GM15510 (cell line): ENCODE measurements around the gene CADPS.

Source experiments
- POLR2A ChIP-seq: IDR thresholded peaks from 3 replicates; pipeline ENCODE4 v1.6.1; 2011; ENCODE audit warnings: borderline replicate concordance; ENCODE audit not compliant: insufficient read length; ENCODE audit errors: extremely low read depth

CADPS gene

DNA sequence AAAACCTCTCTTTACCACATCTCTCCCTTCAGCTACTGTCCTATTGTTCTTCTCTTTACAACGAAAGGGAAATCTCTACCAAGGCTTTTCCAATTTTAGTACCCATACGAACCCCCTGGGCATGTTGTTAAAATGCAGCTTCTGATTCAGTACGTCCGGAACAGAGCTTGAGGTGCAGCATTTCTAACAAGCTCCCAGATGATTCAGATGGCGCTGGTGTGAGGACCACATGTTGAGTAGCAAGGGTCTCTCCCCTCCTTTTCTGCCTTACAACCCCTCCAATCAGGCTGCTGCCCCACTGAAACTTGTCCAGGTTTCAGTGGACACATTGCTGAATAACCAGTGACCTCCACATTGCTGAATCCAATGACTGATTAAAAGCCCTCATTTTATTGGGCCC lies 324.8 kb downstream of the CADPS start:
- TF ChIP-seq POLR2A, result no peak

DNA sequence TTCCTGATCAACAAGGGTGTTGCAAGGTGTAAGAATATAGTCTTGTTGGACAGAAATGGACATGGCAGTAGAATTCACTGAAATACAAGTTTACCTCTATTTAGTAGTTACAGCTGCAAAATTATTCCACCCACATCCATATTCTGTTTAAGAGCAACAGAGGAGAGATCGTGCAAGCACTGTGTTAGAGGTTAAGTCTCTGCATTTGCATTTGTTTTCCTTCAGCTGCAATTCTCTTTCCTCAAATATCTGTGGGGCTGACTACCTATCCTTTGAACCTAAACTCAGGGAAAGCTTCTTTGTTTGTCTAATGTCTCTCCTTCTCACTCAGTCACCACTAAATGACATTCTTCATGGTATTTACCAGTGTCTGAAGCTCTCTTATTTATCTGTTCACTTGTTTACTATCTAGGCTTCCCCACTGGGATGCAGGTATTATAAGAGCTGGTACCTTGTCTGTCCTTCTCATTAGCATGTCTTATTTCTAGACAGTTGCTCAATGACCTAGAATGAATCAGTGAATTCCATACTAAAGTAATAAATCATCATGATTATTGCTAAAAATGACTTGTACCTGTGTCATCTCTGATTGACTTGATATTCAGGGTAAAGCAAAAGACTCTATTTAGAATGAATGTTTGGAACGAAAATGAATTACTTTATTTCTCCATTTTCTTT lies 326.5 kb downstream of the CADPS start:
- no peak for TF ChIP-seq POLR2A

DNA sequence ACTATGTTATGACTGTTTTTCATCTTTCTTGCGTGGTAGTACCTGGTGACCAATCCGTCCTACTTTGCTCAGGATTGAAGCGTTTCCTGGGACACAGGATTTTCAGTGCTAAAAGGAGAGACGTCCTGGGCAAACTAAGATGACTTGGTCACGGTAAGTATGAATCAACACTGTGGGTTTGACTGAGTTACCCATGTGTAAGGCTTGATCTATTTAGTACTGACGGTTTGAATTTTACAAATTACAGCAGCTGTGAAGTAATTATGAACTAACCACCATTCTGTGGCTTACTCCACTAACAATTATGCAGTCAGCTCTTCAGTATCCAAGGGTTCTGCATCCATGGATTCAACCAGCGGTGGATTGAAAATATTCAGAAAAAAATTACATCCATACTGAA lies 328.9 kb downstream of the CADPS start:
- no peak for TF ChIP-seq POLR2A

DNA sequence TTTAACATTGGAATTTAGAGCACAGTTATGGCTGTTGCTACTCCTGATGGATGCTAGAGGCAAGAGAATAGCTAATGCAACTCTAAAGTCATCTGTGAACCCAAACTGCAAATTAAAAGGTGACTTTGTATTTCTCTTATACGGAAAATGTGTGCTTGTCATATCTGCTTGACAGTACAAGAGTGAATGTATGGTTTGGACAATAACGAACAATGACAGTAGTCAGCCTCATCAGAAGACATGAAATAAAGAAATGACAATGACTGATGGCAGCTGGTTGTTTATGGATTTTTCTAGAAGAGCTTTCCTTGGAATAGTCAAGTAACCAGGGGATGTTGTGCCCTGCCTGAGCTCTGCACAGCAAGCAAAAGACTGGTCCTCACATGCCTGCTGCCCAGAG lies 333.0 kb downstream of the CADPS start:
- no peak for TF ChIP-seq POLR2A

DNA sequence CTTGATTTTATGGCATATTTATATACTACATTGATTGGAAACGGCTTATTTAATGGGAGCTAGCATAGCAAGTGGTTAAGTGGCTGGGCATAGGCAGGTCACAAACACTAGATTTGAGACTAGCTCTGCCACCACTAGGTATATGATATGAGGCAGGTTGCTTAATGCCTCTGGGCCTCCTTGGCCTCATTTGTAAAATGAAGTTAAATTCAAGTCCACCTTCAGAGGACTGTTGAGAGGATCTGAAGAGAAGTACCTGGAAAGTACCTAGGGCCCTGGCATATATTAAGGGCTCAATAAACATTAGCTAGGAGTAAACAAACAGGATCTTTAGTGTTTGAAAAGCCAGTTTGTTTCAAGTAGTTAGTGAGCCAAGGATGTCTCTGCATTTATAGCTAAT lies 335.5 kb downstream of the CADPS start:
- no peak for TF ChIP-seq POLR2A

DNA sequence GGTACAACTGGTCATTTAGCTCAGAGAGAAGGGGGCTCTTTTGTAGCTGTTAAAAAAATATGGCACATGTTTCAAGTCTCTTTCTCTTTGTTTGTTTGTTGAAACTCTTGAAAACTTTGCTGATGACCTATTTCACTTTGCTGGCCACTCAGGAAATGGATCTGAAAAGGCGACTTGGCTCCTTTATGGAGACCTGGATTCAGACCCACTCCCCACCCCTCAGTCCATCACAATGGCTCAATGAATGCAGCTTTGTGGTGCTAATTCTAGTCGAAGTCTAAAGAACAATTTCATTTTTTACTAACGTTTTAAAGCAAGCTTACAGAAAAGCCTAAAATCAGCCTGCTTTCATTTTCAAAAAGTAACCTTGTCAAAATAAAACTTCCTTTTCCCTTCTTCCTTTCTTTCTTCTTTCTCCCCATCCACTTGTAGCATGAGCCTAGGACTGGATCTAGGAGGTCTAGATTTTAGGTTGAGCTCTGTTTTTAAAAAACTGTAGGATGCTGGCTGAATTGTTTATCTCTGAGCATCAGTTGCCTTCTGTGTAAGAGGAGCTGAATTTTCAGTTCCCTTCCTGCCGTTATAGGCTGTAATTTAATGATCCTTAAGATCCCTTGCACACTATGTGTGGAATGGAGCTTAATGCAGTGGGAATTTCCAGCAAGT lies 336.4 kb downstream of the CADPS start:
- TF ChIP-seq POLR2A, result no peak

DNA sequence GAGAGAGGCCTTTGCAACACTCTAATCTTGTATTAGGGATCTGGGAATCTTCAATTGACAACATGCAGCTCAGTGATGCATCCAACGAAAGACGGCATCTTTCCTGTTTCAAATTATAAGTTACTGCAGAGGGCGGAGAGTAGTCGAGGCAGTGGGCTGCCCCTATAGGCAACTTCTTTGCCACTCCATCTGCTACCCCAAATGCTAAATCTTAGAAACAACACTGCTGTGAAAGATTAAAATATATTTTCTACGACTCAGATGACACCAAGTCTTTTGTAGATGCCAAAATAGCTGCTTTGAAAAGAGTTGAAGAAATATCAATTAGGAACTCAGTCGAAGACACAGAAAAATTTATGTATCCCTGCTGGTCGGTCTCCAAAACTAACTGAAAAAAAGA lies 340.9 kb downstream of the CADPS start:
- TF ChIP-seq POLR2A, result no peak

DNA sequence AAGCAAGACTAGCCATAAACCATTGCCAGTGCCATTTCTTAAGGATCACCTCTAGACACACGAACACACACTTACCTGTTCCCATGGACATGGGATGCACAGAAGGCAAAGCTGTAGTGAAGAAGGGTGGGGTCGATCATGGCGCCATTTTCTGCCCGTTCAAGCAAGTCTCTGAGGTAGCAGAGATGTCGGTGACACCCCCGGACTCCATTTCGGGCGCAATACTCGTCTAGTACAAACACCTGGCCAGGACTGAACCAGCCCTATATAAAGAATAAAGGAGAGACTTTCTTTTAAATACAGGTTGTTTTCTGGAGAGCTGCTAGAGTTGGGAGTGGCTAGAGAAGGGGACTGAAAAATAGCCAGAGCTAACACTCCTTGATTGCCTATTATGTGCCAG lies 342.4 kb downstream of the CADPS start:
- TF ChIP-seq POLR2A, result no peak

DNA sequence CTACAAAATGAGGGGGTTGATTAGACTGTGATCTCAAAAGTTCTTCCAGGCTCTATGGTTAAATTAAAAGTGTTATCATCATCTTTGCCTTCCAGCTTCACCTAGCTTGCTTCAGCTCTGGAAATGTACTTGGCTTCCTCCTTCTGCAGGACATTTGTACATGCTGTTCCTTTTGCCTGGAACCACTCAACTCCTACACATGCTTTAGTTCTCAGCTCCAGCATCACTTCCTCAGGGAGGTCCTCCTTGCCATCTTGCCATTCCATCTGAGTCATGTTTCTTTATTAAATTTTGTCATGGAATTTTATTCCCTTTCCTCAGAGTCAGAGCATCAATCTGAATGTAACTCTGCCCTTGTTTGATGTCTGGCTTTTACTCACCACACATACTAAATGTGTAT lies 343.2 kb downstream of the CADPS start:
- no peak for TF ChIP-seq POLR2A

DNA sequence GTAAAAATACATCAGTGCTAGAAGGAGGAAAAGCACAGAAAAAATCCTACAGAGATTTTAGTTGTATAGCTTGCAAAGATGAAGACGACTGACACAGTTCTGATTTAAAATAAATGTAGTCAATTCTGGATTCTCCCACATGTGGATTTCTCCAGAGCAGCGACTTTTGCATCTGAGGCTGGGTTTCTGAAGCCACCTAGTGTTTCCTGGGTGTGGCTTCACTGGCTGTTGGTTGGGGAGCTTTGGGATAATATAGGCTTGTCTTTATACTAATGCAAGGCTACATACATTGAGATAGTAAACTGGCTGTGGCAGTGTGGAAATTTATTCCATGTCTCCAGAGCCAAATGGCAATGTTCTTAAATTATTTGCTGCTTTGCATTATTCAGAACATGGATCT lies 343.7 kb downstream of the CADPS start:
- no peak for TF ChIP-seq POLR2A

DNA sequence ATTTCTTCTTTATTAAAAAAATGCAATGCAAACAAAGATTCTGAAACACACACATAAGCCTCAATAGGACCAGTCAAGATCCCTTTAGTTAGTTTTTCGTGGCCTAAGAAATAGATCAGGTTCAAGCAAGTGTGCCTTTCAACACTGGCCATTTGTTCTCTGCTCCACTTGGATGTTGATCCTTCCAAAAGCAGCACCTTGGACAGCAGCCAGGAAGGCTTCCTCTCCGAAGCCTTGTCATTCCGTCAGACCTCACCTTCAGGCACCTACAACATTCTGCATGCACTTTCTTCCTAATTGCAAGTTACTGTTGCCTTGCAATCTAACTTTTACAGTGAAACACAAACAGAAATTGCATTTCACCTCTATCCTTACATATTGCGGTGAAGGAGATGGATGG lies 346.0 kb downstream of the CADPS start:
- no peak for TF ChIP-seq POLR2A

DNA sequence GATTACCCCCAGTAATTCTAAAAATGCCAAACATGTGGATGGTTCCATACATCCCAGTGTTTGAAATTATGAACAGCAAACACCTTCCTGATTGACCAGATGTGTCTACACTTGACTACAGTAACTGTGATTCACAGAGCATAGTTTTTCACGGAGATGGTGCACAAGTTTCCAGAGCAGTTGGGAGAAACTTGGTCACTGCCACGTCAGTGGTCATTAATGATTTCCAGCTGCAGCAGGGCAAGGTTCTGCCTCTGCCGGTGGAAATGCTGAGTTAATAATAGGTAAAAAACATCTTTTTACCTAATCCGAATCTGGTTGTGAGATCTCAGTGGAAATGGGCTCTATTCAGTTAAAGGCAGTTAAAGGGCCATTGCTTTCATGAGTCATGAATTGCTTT lies 347.7 kb downstream of the CADPS start:
- TF ChIP-seq POLR2A, result no peak

DNA sequence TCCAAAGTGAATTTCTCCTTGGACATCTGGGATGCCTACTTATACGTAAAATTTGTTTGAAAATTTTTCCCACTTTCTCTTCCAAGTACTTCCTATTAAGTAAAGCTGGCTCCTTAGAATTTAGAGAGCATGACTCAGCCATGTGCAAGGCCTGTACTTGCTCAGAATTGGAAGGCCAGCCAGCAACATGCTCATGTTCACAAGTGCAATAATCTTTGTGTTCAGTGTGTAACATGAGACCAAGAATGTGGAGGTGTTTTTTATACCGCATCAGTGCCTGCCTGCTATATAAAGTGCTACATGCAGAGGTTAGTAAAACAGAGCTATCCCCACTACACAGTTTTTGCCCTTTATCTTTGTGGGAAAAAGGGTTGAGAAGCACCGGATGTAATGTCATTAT lies 349.9 kb downstream of the CADPS start:
- no peak for TF ChIP-seq POLR2A

DNA sequence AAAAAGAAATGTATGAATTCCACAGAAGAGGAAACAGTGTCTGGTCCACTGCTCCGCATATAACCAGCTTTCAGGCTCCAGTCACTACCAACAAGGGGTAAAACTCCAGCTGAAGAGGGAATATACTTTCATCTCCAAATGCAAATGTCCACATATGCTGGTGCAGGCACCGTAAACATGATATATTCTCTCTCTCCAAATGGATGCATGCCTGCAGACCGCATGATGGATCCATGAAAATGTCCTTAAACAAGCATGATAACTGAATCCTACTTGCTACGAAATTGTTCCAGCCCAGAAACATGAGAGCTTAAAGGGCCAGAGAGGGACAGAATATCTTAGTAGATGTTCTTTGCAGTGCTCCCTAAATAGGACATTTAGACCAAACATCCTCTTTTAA lies 351.5 kb downstream of the CADPS start:
- TF ChIP-seq POLR2A, result no peak

DNA sequence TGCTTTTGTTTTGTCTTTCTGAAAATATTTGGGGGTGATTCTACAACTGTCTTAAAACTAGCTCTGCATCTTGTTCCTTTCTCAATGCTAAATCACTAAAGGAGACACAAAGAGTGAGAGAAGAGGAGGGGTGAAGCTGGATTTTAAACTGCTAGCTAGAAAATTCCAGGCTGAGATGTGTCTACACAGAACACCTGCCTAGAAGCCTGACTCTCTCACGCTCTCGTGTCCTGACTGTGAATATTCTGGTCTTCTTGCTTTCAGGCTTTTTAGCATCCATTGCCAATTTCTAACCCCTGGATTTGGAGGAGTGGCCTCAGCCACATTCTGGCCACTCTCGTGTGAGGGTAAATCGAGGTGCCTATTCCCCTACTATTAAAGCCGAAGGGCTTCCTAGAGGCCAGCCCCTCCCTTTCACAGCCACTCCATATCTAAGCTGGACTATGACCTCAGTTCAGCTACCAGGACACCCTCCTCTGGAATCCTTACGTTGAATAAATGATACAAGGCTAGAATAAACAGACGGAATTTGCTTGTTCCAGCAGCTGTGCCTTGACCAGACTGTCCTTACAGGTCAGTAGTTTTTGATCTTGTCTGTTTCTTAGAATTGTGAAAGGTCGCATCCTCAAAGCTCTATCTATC lies 353.6 kb downstream of the CADPS start:
- no peak for TF ChIP-seq POLR2A

DNA sequence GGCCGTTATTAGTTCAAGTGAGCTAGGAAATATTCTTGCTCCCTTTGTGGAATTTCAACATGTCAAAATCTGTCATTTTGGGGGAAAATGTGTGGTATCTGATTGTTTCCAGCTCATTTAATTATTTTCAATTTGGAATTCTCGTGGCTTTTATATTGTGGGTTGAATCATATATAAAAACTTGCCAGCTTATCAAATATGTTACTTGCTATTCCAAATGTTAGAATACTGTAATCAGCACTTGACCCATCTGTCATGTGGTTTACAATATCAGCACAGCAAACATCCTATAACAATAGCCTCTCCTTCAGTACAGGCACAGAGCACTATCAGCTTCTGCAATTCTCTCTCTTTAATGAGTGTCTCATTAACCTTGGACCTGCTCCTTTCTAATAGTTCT lies 371.7 kb downstream of the CADPS start:
- TF ChIP-seq POLR2A, result no peak

DNA sequence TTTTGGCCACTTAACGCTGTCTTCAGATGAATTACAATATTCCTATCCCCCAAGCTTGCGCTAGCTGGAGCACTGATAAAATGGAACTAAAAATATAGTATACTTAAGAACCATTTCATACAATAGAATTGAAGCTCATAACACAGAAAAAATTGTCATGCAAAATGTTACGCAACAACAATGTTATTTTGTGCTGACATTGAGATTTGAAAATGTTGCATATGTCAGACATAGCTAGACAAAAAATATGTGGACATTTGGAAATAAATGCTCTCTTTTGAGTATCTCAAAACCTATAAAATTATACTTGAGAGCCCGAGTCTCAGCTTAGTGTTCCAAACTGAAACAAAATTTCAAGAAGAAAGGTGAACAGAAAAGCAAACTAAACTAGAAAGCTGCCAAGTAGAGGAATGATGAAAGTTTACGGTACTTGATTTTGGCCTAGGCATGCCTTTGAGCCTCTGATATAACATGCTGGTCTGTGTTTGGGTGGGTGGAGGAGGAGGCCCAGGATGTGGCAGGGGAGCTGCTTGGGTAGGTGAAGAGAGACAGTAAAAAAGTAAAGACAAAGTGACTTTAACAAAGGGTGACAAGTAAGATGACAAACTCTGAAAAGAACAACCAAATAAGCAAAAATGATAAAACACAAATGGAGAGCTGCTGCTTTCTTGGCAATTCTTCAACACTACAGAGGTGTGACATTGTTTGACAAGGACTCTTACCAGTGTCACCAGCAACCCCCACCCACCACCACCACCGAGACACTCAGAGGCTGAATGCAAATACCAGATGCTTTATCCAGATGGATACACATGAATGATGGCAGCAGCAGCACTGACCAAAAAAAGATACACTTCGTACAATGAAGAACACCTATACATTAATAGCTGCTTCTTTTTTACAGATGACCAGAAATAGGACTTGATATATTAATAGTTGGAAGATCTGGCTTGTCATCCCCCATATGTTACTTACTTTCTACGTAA lies 372.6 kb downstream of the CADPS start:
- TF ChIP-seq POLR2A, result no peak
